Suppressor macrophage (primary cell): Measurements from ENCODE around the gene CPNE4.

Source experiments
- DNase-seq, 4 experiments: peaks; one replicate each; pipeline ENCODE4 v3.0.0-alpha.2; 2020 to 2022

Gene CPNE4

DNA sequence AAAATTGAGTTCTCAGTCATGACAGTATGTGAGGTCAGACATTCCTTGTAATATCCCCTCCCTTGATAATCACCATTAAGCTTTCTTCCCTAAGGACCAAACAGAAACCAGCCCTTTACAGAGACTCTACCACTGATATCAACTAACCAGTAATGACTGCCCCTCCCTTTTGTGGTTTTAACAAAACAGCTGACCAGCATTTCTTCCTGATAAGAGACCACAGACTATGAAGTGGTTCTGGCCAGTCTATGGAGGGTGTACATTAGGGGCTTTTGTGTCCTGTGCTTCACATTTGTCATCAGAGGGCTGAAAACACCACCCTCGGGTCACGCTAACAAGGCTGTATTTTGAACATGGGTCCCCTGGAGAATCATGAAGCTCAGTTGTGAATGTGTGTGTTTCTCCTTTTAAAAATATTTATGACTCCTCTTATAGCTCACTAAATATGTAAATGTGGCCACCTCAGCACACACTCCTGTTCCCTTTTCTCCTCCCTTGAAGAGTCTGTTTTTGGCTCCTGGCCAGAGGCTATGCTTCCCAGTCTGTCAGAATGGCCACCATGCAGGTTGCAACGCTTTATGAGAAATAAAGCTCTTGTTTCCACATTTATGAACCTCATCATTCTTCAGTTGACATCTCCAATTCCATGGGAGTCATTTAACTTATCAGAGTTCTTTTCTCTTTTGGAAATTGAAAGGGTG lies 239.3 kb downstream of the CPNE4 start:
- DNase-seq = peak; percentile 72 to 80 (median 78)

DNA sequence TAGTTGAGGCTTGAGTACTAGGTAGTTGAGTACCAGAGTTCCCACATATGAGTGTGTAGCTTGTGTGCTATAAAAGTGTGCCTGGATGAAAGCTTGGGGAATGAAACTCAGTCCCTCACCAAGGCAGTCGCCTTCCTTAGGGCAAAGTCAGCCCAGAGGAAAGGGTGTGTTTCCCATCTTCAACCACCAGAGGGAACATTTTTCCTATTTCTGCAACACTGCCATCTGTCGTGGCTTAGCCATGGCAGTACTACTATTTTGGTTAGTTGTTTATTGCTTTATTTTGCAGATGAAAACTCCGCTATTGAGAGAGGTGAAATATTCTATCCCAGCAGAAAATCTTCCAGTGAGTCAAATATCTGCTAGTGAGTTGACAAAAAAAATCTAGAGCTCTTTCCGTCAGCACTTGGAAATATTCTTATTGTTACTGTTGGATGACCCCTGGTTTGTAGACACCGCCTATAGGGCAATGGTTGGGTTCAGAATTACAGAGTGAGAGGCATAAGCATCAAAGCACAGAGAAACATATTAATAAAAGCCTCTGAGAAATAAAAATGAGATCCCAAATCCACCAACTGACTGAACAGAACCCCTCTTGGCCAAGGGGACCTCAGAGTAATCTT lies 239.9 kb downstream of the CPNE4 start:
- peak; percentile 60 to 76 (median 72) for DNase-seq

DNA sequence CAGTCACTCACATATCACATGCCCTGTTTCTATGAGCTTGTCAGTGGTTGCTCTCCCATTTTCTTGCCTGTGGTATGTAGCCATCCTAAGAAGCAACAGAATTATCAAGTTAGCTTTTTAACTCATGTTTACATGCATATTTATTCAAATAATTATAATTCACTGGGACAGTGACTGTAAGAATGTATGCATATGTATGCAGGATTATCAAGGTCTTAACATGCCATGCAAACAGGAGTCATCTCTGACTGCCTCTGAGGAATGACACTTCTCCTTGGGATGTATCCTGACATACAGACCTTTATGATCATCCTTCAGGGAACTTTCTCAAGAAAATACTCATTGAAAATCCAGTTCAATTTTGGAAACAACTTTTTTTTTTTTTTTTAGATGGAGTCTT lies 240.9 kb downstream of the CPNE4 start:
- no peak for DNase-seq

DNA sequence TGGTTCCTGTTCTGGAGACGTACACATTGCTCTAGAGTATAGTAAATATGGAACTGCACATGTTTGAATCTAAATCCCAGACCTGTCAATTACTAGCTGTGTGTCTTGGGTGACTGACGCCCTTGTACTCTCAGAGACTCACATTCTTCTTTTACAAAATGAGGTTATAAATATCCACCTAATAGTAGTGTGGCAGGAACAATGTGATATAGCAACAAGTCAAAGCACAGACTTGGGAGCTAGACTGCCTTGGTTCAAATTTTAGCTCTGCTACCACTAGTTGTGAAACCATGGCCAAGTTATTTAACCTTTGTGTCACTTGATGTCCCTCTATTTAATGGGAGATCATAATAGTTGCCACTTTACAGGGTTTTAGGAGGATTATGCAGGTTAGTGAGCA lies 245.6 kb downstream of the CPNE4 start:
- DNase-seq = no peak

DNA sequence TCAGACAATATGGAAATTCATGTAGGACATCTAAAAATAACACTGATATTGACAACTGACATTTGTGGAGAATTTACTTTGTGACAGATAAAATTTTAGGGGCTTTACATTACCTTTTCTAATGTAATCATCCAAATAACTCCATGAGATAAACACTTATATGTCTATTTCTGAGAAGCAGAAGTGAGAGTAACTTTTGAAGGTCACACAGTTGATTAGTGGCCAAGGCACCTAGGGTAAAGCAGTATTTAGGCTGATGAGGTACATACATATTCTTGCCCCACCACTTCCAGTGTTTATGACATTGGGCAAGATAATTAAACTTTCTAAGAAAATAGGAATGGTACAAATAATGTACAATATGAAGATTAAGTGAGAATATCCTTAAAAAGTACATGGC lies 248.4 kb downstream of the CPNE4 start:
- no peak for DNase-seq

DNA sequence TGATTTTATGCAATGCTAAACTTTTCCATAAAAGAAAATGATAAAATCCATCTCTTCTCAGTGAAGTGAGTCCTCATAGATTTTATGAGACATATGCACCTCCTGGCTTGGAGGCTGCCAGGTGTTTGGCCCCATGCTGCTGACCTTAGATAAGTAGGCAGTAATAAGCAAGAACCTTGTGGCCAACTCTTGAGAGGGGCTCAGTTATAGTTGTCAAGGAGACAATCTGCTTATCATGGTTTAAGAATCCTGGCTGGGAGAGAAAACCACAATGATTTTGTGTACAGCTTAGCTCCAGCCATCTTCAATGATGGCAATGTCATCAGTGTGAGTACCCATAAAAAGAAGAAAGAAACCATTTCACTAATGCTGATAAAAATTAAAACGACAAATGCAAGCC lies 252.1 kb downstream of the CPNE4 start:
- DNase-seq = no peak

DNA sequence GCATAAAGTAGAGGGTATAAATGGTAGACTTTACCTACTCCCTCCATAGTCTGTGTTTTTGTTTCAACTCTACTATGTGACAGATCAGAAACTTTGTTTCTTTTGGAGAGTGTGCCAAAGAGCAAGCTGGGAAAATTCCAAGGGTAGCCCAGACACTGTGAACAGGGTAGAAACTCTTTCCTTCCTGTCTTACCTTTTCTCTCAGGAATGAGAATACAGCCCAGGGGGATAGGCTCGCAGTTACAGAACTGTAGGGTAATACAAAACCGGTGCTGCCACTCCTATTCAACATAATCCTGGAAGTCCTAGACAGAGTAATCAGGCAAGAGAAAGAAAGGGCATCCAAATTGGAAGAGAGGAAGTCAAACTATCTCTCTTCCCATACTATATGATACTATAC lies 256.3 kb downstream of the CPNE4 start:
- DNase-seq = no peak

DNA sequence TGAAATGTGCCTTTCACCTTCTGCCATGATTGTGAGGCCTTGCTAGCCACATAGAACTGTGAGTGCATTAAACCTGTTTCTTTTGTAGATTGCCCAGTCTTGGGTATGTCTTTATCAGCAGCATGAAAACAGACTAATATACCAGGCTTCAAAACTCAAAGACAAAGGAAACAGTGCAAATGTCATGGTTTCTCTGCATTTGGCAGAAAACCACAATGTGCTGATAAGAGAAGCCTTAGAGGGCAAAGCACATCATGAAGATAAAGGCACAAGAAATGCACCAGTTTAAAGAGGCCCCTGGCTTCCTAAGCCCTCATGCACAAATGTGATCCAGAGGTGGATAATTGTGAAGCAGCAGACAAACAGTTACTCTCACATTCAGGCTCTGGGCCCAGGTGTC lies 259.2 kb downstream of the CPNE4 start:
- no peak for DNase-seq

DNA sequence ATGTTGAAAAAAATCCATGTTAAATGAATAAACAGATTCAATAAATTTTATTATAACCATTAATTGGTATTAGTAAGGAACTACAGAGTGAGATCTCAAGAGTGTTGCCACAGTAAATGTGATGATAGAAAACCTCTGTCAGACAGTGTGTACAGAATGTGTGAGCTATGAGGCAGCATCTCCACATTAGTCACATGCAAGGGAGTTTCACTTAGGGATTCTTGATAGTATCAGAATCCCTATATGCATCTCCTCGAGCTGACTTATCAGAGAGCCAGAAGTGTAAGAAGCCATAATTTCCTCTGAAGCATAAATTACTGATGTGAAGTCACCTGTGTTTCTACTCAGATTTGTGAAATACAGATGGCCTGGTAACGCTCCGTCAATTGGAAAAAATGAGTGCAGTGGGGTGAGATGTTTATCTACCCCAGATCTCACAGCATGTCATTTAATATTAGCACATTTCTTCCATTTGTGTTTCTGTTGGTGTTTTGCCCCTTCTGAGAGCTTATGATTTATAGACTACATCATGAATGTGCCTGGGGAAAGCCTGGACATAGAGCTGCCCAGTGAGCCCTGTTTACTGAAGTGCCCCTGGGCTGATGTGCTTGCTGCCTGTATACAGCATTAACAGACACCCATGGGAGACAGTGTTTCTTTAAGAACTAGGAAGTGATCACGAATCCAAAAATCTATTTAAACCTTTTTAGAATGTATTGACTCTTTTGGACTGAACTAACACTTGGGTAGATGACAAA lies 262.4 kb downstream of the CPNE4 start:
- no peak for DNase-seq

DNA sequence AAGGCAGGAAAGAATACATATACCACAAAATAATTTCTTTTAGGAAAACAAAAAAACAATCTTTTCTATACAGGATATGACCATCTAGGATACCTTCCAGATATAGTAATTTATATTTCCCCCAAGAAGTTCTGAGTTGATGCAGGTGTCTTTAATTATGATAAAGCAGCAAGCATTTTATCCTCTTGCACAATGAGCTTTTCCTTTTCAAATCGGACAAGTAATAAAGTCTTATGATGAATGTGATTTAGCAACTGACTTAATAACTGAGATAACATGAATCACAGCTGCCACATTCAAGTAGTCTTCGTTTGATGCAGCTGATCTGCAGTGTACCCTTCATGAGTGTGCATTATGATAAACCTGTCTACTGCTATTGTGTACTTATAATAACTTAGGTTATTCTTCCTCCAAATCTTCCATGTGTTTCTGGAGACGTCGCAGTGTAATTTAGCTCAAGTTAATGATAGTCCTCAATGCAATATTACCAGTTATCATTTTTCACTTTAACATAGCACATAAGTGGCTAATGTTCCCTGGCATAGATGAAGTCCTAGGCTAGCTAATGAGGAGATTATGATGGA lies 271.7 kb downstream of the CPNE4 start:
- no peak for DNase-seq

DNA sequence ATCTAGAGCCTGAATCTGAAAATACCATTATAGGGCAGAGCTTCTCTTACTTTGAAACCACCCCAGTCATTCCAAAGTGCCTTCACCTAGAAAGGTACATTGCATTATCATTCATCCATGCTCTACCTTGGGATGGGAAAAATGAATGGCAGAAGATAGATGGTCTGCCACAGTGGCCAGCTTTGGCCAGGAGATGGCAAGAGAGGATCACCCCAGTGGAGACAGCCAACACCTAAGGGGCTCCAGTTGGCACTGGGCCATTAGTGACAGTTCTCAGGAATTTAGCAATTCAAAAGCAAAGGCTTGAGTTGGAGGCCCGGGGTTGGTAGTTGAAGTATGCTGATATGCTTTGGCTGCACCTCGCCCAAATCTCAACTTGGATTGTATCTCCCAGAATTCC lies 278.4 kb downstream of the CPNE4 start:
- no peak for DNase-seq

DNA sequence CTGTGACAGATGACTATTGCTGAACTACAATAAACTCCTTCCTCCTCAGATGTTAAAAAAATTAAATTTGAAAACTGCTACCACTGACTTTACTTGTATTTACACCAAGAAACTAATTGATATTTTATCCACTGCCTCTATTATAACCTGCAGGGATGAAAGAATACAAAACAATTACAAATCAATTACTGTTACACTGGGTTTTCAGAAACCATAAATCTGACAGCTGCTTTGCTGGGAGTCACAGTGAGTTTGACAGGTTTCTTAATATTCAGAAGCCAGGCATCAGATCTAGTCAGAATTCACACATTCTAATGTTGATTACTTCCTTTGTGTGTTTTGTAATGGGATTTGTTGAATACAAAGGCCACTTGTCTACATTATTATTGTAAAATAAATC lies 279.4 kb downstream of the CPNE4 start:
- DNase-seq = no peak

DNA sequence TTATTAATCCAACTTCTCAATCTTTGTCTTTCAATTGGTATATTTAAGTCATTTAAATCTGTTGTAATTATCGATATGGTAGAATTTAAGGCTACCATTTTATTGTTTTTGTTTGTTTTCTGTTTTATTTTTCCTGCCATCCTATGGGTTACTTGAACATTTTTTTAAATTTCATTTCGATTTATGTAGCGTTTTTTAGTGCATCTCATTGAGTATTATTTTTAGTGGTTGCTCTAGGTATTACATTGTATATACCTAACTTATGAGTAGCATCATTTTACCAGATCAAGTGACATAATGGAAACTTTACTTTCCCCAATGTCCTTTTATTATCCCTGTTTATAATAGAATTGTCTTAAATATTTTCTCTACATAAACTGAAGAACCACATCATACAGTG lies 284.6 kb downstream of the CPNE4 start:
- DNase-seq = no peak

DNA sequence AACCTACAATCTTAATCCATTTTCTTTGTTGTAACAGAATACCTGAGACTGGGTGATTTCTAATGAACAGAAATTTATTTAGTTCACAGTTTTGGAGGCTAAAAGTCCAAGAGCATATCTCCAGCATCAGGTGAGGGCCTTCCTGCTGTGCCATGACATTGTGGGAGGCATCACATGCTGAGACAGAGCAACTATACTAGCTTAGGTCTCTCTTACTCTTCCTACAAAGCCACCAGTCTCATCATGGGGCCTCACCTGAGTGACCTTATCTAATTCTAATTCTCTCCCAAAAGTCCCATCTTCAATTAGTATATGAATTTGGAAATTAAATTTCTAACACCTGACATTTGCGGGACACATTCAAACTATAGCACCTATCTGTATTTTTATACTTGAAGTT lies 285.0 kb downstream of the CPNE4 start:
- no peak for DNase-seq

DNA sequence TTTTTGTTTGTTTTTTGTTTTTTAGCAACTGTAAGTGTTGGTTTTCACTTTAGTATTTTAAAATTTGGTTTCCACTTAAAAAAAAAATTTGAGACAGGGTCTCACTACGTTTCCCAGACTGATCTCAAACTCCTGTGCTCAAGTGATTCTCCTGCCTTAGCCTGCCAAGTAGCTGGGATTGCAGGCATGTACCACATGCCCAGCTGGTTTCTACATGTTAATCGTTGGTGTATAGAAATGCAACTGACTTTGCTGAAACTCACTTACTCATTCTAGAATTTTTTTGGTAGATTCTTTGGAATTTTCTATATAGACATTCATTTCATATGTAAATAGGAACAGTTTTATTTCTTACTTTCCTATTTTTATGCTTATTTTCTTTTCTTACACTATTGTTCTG lies 287.3 kb downstream of the CPNE4 start:
- no peak for DNase-seq

DNA sequence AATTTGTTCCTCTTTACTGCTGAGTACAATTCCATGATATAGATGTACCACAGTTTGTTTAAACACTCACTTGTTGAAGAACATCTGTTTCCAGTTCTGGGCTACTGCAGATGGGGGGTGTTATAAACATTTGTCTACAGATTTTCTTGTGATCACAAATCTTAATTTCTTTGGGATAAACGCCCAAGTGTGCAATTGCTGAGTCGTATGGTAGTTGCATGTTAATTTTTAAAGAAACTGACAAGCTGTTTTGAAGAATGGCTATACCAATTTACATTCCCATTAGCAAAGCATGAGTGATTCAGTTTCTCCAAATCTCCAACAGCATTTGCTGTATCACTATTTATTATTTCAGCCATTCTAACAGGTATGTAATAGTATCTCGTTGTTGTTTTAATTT lies 290.0 kb downstream of the CPNE4 start:
- no peak for DNase-seq

DNA sequence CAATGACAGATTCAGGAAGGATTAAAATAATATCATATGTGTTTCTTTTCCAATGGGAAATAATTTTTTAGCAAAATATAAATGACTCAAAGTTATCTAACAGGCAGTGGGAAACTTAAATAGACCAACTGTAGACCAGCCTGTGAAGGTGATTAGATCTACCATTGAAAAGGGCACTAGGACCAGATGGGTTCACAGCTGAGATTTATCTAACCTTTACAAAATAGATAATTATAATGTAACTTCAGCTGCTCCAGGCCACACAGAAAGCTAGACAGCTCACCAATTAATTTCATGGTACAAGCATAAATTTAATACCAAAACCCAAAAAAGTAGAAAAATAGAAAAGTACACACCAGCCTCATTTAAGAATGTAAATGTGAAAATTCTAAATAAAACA lies 291.7 kb downstream of the CPNE4 start:
- no peak for DNase-seq

DNA sequence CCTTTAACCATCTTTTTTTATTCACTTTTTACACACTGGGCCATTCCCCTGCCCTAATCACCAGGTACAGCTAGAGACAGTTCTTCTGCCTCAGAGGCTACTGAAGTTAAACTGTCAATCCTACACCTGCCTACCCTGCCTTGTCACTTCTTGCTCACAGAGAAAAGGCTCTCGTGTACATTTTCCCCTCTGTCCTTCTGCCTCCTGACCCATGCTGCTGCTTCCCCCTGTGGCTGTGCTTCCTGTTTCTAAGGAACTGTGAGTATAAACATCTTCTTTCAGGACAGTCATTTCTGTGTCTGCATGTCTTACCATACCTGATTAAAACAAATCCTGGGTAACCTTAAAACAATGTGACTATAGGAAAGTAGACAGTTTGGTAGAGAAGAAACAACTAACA lies 295.6 kb downstream of the CPNE4 start:
- peak in 1 of 4 experiments; percentile 1 for DNase-seq

DNA sequence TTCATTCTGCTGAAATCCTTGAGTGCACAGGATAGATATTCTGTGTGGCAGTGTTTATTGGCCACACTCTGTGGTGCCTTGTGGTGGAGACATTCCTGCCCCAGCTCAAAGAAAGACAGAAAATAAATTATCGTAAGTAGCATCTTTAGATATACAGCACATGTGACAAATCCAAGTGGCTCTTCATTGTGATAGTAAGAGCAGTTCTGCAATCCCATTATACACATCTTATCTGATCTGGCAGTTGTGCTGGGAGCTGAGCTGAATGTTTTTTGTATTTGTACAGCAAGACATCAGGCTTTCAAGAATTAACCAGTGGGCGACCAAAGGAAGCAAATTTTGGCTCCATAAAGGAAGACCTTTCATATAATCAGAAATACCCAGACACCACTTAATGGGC lies 296.7 kb downstream of the CPNE4 start:
- DNase-seq = no peak

DNA sequence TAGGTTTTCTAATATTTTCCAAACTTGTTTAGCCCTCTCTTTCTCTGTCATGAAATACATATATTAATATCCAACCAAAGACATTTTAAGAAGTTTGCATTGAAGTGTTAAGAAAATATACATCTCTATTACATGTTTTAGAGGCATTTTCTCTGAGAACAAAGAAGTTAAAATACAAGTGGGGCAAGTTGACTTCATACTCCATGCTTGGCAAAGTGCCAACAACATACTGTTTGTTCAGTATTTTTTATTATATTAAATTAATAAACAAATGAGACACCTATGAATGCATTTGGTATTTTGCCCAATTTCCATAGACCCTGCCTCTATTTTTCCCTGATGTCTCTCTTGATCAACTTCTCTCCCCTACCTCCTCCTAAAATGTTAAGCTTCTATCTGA lies 299.3 kb downstream of the CPNE4 start:
- DNase-seq = no peak

DNA sequence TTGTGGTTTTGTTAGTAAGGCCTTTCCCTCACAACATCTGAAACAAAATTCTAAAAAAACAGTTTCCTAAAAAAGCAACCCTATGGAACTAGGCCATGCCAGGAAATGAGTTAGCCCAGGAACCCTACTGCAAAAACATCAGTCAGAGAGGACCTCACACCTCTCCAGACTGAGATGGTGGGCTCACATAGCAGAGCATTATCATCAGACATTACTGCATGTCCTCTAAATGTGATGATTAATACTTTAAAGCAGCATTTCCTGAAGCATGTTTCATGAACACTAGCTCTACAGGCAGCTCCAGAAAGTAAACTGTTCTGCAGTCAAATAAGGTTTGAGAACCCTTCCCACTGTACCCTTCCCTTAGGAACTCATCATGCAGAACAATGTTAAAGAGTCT lies 299.7 kb downstream of the CPNE4 start:
- DNase-seq = no peak

DNA sequence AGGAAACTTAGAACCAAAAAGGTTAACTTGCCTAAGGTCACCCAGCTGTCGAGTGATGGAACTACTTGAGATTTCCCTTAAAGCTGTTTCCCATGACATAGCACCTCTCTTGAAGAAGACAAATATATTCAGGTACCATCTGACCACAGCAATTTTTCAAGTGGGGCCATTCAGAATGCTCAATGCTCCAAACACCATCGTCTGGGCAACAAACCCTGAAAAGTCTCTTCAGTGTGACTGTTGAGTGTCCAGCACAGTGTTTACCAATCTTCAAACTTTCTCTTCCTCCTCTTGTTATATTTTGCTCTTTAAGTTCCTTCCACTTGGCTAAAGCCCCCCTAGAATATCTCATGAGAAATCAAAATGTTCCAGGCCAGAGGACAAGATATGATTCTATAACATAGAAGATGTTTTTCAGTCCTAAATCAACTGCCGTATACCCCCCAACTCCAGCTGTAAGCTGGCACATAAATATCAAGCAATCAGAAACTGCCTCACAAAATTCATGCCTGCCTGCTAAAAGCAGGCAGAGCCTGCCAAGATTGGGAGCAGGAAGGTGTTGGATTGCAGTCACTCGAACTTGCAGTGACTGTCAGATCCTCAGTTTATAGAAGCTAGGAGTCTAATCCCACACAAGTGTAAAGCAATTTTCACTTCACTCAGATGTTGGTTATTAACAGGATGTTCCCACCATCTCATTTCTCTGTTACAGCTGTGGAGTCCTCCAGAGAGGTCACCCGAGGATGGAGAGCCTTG lies 301.6 kb downstream of the CPNE4 start:
- no peak for DNase-seq

DNA sequence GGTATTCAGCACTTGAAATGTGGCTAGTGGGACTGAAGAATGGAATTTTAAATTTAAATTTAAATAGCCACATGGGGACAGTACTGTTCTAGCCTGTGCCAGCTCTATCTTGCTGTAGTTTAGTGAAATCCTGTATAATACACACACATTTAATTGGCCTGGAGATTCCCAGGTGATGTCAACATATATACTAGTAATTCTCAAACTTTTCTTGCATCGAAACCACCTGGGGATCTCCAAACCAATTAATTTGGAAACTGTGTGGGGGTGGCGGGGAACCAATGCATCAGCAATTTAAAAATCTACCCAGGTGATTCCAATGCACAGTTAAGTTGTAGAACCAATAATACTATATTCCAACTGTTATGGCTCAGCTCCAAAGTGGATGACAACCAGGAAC lies 303.1 kb downstream of the CPNE4 start:
- no peak for DNase-seq
